Measurements from ENCODE around the gene EIF4G1.

- TF ChIP-seq CTCF (IDR thresholded peaks at IDR 0.05) (no peak), POLR2A (IDR thresholded peaks at IDR 0.05) (no peak)
Observed at GRCh38 chr3:184295771-184296170, 18.6 kb upstream of the EIF4G1 start.

All from uterus (tissue), 2 donors.